Smooth muscle cell (in vitro differentiated cells): ENCODE data around the gene PTPRQ. TPM values are rescaled to one million over a fixed set of nuclear protein-coding genes. Genes with fewer than 3 reads are reported as not detected.

ENCODE experiments used
- DNase-seq: peaks from one replicate; lab custom pipeline; 2025; ENCODE audit not compliant: unreplicated experiment; lab: John Stamatoyannopoulos, UW
- H2AFZ ChIP-seq: fragments of 200-600 bp; sonication (generic); 2 replicates; pipeline ENCODE4 v1.6.0; 2016; ENCODE audit warnings: antibody characterized with exemption, low read depth, mild to moderate bottlenecking
- H3F3A ChIP-seq: fragments of 200-600 bp; sonication (generic); 2 replicates; pipeline ENCODE4 v1.6.0; 2017; ENCODE audit warnings: antibody characterized with exemption, low read depth
- H3K27ac ChIP-seq: fragments of 200-600 bp; sonication (generic); 2 replicates; pipeline ENCODE4 v1.5.1; 2016; ENCODE audit warnings: low read depth, mild to moderate bottlenecking
- H3K27me3 ChIP-seq: fragments of 200-600 bp; sonication (generic); 2 replicates; pipeline ENCODE4 v1.6.1; 2016; ENCODE audit warnings: low read depth, mild to moderate bottlenecking
- H3K36me3 ChIP-seq: fragments of 200-600 bp; sonication (generic); 2 replicates; pipeline ENCODE4 v1.5.1; 2016; ENCODE audit warnings: low read depth
- H3K4me1 ChIP-seq: fragments of 200-600 bp; sonication (generic); 2 replicates; pipeline ENCODE4 v1.5.1; 2016; ENCODE audit warnings: low read depth
- H3K4me2 ChIP-seq: fragments of 200-600 bp; sonication (generic); 2 replicates; pipeline ENCODE4 v1.6.0; 2016; ENCODE audit warnings: mild to moderate bottlenecking
- H3K4me3 ChIP-seq: fragments of 200-600 bp; sonication (generic); 2 replicates; pipeline ENCODE4 v1.5.1; 2016; ENCODE audit warnings: mild to moderate bottlenecking
- H3K79me2 ChIP-seq: fragments of 200-600 bp; sonication (generic); 2 replicates; pipeline ENCODE4 v1.6.0; 2016; ENCODE audit warnings: low read depth, mild to moderate bottlenecking
- H3K9ac ChIP-seq: fragments of 200-600 bp; sonication (generic); 2 replicates; pipeline ENCODE4 v1.6.0; 2016; ENCODE audit warnings: low read depth
- H3K9me3 ChIP-seq: fragments of 200-600 bp; sonication (generic); replicated peaks from 2 replicates; pipeline ENCODE4 v1.5.1; 2016; ENCODE audit warnings: low read depth
- H4K20me1 ChIP-seq: fragments of 200-600 bp; sonication (generic); 2 replicates; pipeline ENCODE4 v1.6.0; 2016; ENCODE audit warnings: low read depth
- WGBS: methylation state at CpG from one replicate; pipeline ENCODE4 v1.1.7; 2016; ENCODE audit warnings: low lambda C conversion rate; 5-methylcytosine and 5-hydroxymethylcytosine counted together
- polyA plus RNA-seq: library from polyadenylated mRNA; unstranded; fragments of >200 nt; fragmentation: Nextera tagmentation; extraction: Ambion mirVana; gene quantifications from 2 replicates; pipeline ENCODE4 v1.2.1, GENCODE V29; 2016
- total RNA-seq: library from RNA; depleted of rRNA; stranded (reverse); fragments of >200 nt; gene quantifications from 2 replicates; pipeline ENCODE4 v1.2.3, GENCODE V29; 2014
- TF ChIP-seq, protein P1 (sequence below): fragments of 200-600 bp; sonication (generic); IDR thresholded peaks from 2 replicates; pipeline ENCODE4 v1.5.1; 2017; ENCODE audit warnings: borderline replicate concordance, mild to moderate bottlenecking, antibody characterized with exemption; ENCODE audit not compliant: insufficient read depth, poor library complexity, severe bottlenecking

The PTPRQ gene
- total and polyA plus RNA-seq, 2 experiments from 2014 or later, result 0.04 TPM; not detected in 1

DNA sequence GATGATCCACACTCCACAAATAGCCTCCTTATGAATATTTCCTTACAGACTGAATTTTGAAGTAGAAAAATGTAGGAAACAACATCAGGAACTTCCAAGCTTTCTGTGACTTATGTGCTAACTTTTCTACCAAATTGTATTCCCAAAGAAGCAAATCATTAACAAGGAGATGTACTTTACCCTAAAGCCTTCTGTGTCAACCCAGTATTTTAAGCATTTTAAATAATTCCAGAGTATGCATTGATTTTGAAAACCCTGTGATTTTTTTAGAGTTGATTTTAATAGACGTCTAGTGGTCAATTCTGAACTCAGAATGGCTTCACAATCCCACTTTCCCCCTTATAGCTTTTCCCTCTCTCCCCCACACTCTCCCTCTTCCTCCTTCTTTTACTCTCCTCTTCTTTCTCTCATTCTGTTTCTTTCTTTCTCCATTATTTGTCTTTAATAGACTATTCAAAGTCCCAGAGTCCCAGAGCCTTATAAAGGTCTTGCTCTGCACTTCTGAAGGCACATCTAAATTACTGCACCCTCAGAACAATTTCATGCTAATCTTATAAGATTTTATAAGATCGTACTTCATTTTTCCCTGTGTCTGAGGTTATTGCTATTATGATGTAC lies 253.3 kb downstream of the PTPRQ start:
- H4K20me1 ChIP-seq, result no peaks in the 10 kb centered on the region
- WGBS, result 62% methylated on average over 2 of the region's 2 CpGs
- no peak overlapping the region for H3K4me3 ChIP-seq
- H3K4me1 ChIP-seq, result no peaks in the 10 kb centered on the region
- no peaks in the 10 kb centered on the region for H3K36me3 ChIP-seq
- no peak overlapping the region for H3K9ac ChIP-seq
- H3K4me2 ChIP-seq, result no peak overlapping the region
- TF ChIP-seq, protein P1, sequence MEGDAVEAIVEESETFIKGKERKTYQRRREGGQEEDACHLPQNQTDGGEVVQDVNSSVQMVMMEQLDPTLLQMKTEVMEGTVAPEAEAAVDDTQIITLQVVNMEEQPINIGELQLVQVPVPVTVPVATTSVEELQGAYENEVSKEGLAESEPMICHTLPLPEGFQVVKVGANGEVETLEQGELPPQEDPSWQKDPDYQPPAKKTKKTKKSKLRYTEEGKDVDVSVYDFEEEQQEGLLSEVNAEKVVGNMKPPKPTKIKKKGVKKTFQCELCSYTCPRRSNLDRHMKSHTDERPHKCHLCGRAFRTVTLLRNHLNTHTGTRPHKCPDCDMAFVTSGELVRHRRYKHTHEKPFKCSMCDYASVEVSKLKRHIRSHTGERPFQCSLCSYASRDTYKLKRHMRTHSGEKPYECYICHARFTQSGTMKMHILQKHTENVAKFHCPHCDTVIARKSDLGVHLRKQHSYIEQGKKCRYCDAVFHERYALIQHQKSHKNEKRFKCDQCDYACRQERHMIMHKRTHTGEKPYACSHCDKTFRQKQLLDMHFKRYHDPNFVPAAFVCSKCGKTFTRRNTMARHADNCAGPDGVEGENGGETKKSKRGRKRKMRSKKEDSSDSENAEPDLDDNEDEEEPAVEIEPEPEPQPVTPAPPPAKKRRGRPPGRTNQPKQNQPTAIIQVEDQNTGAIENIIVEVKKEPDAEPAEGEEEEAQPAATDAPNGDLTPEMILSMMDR, result no peak
- H3K27me3 ChIP-seq, result peaks cover 5% of the 10 kb centered on the region
- H3F3A ChIP-seq, result no peaks in the 10 kb centered on the region
- H3K79me2 ChIP-seq, result no peaks in the 10 kb centered on the region
- no peak for DNase-seq
- no peak overlapping the region for H3K27ac ChIP-seq
- no peaks in the 10 kb centered on the region for H3K9me3 ChIP-seq
- no peak overlapping the region for H2AFZ ChIP-seq

DNA sequence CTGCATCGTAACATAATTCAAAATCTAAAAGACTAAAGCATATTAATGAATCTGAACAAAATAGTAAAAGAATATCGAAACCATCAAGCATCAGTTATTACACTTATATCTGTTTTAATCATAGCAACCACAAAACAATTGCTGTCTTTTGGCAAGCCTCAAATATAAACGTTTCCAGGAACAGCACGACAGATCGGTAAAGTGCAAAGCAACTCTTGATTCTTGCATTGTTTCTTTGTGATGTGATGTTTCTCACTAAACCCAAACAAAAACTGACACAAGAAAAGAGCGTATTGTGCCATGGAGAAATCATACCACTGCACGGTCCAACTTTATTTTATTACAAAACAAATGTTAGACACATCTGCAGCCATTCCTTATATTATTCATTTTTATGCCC lies 254.2 kb downstream of the PTPRQ start:
- Histone ChIP-seq H3K4me3 (no peak overlapping the region), H3K36me3 (no peaks in the 10 kb centered on the region), H3F3A (no peaks in the 10 kb centered on the region), H3K79me2 (no peaks in the 10 kb centered on the region), H3K27ac (no peak overlapping the region), H3K4me1 (peaks cover 3% of the 10 kb centered on the region), H4K20me1 (no peaks in the 10 kb centered on the region), H3K9ac (no peak overlapping the region), H3K27me3 (peaks cover 5% of the 10 kb centered on the region), H2AFZ (no peak overlapping the region), H3K9me3 (no peaks in the 10 kb centered on the region), H3K4me2 (no peak overlapping the region)
- WGBS, result 87% methylated on average over 7 of the region's 7 CpGs
- DNase-seq, result no peak
- TF ChIP-seq, protein P1, result no peak

DNA sequence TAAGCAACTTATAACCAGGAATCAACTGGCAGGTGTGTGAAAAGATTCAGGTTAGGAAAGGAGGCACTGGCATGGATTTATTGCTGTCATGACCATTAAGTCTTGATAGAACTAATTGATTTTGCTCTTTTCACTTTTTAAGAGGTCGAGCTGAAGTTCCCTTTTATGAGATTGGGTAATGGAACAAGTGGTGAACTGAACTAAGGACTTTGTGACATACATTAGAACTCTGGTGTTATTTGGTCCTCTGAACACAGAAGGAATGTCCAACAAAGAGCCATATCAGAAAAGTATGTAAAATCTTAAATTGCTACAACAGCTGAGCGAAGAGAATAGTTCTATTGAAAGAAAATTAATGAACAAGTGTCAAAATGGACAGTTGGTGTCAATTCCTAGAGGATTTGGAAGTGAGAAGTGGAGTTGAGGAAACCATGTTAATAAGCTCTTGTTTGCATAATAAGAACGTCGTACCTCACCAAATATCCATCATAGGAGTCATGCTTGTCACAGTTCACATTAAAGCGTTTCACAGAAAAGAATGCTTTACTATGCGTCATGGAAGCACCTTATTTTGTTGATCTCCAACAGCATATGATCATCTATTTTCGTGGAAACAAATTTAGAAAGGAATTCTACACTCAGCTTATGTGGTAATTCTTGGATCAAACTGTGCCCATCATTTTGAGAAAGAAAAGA lies 255.0 kb downstream of the PTPRQ start:
- 77% methylated on average over 7 of the region's 7 CpGs for WGBS
- TF ChIP-seq, protein P1, result no peak
- Histone ChIP-seq H3K4me3 (no peak overlapping the region), H3F3A (no peaks in the 10 kb centered on the region), H3K36me3 (no peaks in the 10 kb centered on the region), H4K20me1 (no peaks in the 10 kb centered on the region), H3K27me3 (peaks cover 5% of the 10 kb centered on the region), H3K79me2 (no peaks in the 10 kb centered on the region), H2AFZ (no peak overlapping the region), H3K9me3 (no peaks in the 10 kb centered on the region), H3K4me2 (no peak overlapping the region), H3K9ac (no peak overlapping the region), H3K27ac (no peak overlapping the region), H3K4me1 (peaks cover 9% of the 10 kb centered on the region)
- DNase-seq, result no peak
